PC-9 (cell line): ENCODE data around the gene PDZD7.

ENCODE experiments used
- CTCF ChIP-seq: fragments of 200-600 bp; sonication (generic); conservative IDR thresholded peaks from 2 replicates; pipeline ENCODE4 v1.6.1; 2017; ENCODE audit warnings: mixed run types, antibody characterized with exemption, mild to moderate bottlenecking, moderate library complexity
- EZH2 ChIP-seq: fragments of 200-600 bp; sonication (generic); IDR thresholded peaks from 2 replicates; pipeline ENCODE4 v1.8.0; 2017; ENCODE audit warnings: antibody characterized with exemption, low read depth

GRCh38 chr10:100989088-100989487, 41.8 kb downstream of the PDZD7 start:
- no peak for TF ChIP-seq EZH2
- TF ChIP-seq CTCF = no peak
